ENCODE measurements around the gene SNX5. TPM values are rescaled to one million over a fixed set of nuclear protein-coding genes. Genes with fewer than 3 reads are reported as not detected.

The SNX5 gene
- total RNA-seq, 1 donor from 2014 or later, result 139 TPM

GRCh38 chr20:18011951-18012645 is 43.5 kb upstream of the SNX5 start:
- no peaks in the 10 kb centered on the region for H3K9me3 Mint-ChIP-seq
- H3K27ac Mint-ChIP-seq, result no peak overlapping the region
- H3K36me3 Mint-ChIP-seq (ENCODE audit: low read depth), result no peaks in the 10 kb centered on the region
- H3K4me1 Mint-ChIP-seq, result no peaks in the 10 kb centered on the region
- DNase-seq, result no peak
- ATAC-seq (ENCODE audit: low read depth), result no peak
- intact Hi-C loops (cut with micrococcal nuclease), result no loop called here
- H3K4me3 Mint-ChIP-seq, result no peak overlapping the region
- no peaks in the 10 kb centered on the region for H3K27me3 Mint-ChIP-seq
- no peak for TF ChIP-seq CTCF (IDR thresholded peaks at IDR 0.05)
- CTCF ChIA-PET, result no interaction called here
- POLR2A ChIA-PET, result no interaction called here

GRCh38 chr20:18011482-18011881 is 42.9 kb upstream of the SNX5 start:
- ChIA-PET POLR2A (no interaction called here), CTCF (no interaction called here)
- no peaks in the 10 kb centered on the region for H3K27me3 Mint-ChIP-seq
- DNase-seq, result no peak
- intact Hi-C loops (cut with micrococcal nuclease), result no loop called here
- H3K36me3 Mint-ChIP-seq (ENCODE audit: low read depth), result no peaks in the 10 kb centered on the region
- TF ChIP-seq CTCF (IDR thresholded peaks at IDR 0.05), result no peak
- no peak for ATAC-seq (ENCODE audit: low read depth)
- no peak overlapping the region for H3K27ac Mint-ChIP-seq
- H3K9me3 Mint-ChIP-seq, result no peaks in the 10 kb centered on the region
- no peaks in the 10 kb centered on the region for H3K4me1 Mint-ChIP-seq
- H3K4me3 Mint-ChIP-seq, result no peak overlapping the region

- DNase-seq, result no peak
- ATAC-seq (ENCODE audit: low read depth), result no peak
- TF ChIP-seq CTCF (IDR thresholded peaks at IDR 0.05), result no peak
- intact Hi-C loops (cut with micrococcal nuclease), result no loop called here
- H3K36me3 Mint-ChIP-seq (ENCODE audit: low read depth), result no peaks in the 10 kb centered on the region
- H3K4me3 Mint-ChIP-seq, result no peak overlapping the region
- H3K9me3 Mint-ChIP-seq, result no peaks in the 10 kb centered on the region
- ChIA-PET CTCF (no interaction called here), POLR2A (no interaction called here)
- no peak overlapping the region for H3K27ac Mint-ChIP-seq
- H3K27me3 Mint-ChIP-seq, result no peaks in the 10 kb centered on the region
- H3K4me1 Mint-ChIP-seq, result peaks cover 21% of the 10 kb centered on the region
Observed at GRCh38 chr20:18009116-18009515, 40.5 kb upstream of the SNX5 start.

- Mint-ChIP-seq H3K36me3 (ENCODE audit: low read depth) (no peaks in the 10 kb centered on the region), H3K4me1 (peaks cover 33% of the 10 kb centered on the region), H3K27me3 (no peaks in the 10 kb centered on the region), H3K9me3 (no peaks in the 10 kb centered on the region), H3K4me3 (no peak overlapping the region), H3K27ac (no peak overlapping the region)
- POLR2A ChIA-PET, result interaction anchor here (0.7 kb wide), 1 partner anchor 9 kb away, joined by 4 read pairs; no protein-coding TSS in a partner anchor
- CTCF ChIA-PET, result no interaction called here
- intact Hi-C loops (cut with micrococcal nuclease), result no loop called here
- DNase-seq (no peak), ATAC-seq (ENCODE audit: low read depth) (no peak)
- no peak for TF ChIP-seq CTCF (IDR thresholded peaks at IDR 0.05)
Observed at GRCh38 chr20:18007534-18008292, 39.1 kb upstream of the SNX5 start.

GRCh38 chr20:18006684-18007083 is 38.1 kb upstream of the SNX5 start:
- Mint-ChIP-seq H3K27ac (peak overlapping the region; percentile 12), H3K4me3 (no peak overlapping the region), H3K4me1 (peaks cover 33% of the 10 kb centered on the region), H3K36me3 (ENCODE audit: low read depth) (no peaks in the 10 kb centered on the region), H3K9me3 (no peaks in the 10 kb centered on the region), H3K27me3 (no peaks in the 10 kb centered on the region)
- intact Hi-C loops (cut with micrococcal nuclease), result no loop called here
- ChIA-PET POLR2A (no interaction called here), CTCF (interaction anchor here (2.5 kb wide), 1 partner anchor 10 kb away, joined by 12 read pairs; no protein-coding TSS in a partner anchor)
- TF ChIP-seq CTCF (IDR thresholded peaks at IDR 0.05), result no peak
- ATAC-seq (ENCODE audit: low read depth) (no peak), DNase-seq (no peak)
